HG02970 (cell line): Measurements from ENCODE around the gene MYOM1.
A peak's percentile ranks its signal among the peaks of the same experiment; 100 is the strongest.

ENCODE experiments used
- ATAC-seq: cut with Tn5 transposase; IDR thresholded peaks from one replicate; pipeline ENCODE4 v1.9.1; 2021; ENCODE audit warnings: mild to moderate bottlenecking, moderate library complexity, moderate number of reproducible peaks; ENCODE audit not compliant: unreplicated experiment, low FRiP score

MYOM1 gene

DNA sequence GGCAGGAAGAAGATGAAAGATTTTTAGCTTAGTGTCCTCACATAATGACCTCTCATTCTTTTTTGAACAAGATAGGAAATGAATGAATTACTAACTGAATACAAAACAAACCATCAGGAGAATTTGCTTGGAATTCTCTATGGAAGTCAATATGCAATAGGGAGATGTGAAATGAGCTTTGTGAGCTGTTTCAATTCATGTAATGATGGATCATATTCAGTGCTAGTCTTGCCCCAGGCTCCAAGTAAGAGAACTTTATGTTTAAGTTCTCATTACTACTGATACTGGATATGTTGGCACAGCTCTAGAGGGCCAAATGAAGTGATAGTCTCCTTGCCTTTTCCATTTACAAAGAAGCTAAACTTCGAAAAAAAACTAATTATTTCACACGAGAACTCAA, 29.2 kb downstream of the MYOM1 start:
- no peak for ATAC-seq

DNA sequence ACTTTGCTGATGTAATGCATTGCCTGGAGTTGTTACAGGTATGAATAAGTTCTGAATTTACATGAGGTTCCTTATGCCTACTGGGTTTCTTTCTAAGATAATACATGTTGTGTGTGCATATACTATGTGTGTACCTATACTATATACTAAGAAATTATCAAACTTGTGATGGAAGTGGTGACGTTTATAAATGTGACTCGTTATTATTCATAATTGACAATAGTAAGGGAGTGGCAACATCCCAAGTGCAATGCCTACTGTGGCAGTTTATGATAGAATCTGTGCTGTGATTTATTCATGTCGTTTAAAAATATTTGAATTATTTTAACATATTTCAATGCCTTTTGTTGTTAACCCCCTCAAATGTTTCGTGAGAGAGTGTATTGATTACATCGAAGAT, 29.9 kb downstream of the MYOM1 start:
- ATAC-seq, result no peak

DNA sequence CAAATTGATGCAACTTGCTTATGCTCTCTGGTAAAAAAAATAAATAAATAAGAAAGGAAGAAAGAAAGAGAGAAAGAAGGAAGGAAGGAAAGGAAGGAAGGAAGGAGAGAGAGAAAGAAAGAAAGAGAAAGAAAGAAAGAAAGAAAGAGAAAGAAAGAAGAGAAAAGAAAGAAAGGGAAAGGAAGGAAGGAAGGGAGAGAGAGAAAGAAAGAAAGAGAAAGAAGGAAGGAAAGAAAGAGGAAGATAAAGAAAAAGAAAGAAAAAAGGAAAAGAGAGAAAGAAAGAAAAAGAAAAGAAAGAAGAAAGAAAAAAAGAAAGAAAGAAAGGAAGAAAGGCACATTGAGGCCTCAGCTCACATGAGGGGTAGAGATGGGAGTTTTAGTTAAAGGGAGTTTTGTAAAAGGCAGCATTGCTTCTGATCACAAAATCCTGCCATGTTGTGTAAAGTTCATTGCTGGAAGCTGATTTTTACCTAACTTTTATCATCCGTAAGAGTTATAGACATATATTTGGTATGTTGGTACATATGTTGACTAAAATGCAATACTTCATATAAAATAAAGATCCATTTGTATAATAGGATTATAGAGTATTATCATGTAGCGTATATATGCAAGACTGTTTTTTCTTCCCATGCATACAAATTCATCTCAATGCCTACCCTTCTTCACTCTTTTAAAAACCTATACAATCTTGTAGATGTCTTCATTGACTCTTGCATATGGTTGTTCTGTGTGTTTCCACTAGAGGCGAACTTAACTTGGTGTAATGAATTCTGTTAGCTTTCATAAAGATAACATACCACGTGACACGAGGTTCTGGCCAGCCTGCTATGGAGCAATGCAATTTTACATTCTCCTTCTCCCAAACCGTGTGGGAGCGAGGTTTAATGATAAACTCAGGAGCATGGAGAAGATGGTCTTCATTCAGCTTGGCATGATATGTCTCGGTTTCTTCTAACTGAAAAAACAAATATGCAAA, 32.8 kb downstream of the MYOM1 start:
- ATAC-seq, result no peak

DNA sequence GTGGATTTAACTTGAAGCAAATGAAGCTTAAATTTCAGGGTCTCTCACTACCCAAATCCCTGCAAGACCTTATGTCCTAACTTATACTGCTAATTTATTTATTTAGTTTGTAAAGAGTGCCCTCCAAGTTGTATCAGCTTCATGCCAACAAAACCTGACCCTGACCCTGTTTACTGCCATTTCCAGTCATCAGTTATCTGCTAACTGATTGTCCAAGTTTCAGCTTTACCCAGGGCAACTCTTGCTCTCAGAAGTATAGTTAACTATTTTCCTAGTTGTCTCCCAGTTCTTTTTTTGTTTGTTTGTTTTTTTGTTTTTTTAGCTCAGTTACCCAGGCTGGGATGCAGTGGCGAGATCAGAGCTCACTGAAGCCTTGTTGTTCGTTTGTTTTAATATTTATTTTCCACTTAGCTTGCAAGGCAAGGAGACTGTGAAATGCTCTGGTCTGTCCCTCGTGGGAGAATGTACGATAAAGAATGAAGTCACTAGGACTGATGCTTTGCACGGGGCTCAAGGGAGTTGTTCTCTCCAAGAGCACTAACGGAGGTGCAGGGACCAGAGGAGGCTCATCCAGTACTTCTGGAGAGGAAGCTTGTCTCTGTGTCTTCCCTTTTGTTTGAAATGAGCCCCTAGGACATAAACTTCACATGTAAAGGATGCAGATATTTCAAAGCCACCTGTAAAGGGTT, 35.3 kb downstream of the MYOM1 start:
- no peak for ATAC-seq

DNA sequence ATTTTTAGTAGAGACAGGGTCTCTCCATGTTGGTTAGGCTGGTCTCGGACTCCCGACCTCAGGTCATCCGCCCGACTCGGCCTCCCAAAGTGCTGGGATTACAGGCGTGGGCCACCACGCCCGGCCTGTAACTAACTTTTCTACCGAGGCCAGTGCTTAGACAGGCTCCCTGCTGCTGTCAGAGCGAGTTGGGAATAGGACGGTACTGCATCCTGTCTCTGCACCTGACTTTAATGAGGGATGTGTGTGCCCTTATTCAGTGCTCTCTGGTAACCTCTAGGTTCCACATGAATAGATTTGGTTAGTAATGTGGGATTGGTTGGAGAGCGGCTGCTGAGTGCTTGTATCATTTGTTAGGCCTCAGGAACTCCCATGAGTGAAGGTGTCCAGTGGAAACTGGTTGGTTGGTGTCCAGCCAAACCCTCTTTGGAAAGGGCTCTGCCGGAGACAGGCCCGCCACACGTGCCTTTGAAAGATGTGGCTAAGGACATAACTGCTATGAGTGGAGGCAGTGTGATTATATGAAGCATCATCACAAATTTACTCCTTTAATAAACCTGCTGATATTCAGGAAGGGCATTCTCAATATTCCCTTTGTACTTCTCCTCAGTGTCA, 36.6 kb downstream of the MYOM1 start:
- no peak for ATAC-seq

DNA sequence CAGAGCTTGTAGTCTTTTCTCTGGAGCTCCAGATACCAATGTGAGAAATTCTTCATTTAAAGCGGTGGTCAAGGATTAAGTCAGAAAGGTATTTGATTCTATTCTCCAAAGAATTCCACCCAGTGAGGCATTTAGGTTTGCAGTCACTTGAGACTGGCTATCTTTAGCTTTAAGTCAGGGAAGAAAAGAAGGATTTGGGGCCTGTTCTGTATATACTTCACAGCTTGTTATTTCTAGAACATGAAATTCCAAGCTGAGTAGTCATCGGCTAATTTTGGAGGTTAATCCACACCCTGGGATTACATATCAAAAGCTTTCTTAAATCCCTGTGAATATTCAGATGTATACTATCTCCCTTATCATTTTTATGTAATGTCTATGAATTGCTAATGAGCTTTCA, 39.4 kb downstream of the MYOM1 start:
- no peak for ATAC-seq

DNA sequence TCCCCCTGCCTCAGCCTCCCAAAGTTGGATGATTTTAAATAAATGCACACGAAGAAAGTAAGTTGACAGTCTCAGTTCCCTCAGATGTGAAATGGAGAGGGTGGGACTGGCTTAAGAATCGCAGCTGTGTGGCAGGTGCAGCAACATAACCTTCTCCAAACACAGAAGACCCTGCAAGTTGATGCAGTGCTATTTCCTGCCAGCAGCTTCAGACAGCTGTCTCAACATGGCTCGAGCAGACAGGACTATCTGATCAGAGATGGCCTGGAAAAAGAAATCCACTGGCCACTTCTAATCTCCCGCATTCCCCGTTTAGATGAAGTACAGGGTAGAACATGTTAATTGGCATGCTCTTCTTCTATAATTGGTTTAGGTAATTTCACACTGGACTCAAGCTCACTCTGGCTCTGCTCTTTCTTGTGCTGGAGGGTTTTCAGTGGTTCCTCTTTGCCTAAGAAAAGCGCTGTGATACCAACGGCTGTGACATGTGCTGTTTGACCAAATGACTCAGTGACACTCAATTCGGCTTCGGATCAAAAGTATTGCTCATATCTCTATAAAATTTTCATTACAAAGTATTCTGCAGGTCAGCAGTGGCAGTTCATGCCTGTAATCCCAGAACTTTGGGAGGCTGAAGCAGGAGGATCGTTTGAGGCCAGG, 40.2 kb downstream of the MYOM1 start:
- peak; percentile 37 for ATAC-seq

DNA sequence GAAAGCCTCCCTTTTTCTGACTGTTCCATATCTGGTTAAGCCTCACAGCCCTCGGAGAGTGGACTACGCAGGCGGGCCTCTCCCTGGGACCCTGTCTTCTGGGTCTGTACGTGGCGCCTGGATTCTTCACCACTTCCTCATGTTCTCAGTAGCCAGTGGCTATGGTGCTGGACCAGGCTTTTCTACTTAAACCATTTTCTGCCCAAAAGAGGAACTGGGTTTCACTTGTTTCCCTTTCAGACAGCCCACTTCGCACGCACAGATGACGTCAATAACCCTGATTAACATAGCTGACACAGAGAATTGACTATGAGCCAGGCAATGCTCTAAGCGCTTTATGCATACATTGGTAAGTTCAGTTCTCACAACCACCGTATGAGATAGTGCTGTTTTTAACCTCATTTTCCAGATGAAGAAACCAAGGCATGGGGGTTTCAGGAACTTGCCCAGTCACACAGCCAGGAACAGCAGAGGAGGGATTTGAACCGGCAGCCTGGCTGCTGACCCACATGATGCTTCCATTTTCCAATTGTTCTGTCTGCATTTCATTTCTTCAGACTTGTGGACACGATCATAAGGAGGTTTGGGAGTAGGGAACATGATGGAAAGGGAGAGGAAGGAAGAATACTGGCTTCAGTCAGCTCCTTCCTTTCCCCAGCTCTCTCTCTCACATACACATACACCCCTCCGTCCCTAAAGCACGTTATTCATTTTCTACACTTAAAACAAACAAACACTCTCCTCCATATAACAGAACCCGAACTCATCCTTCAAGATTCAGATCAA, 41.7 kb downstream of the MYOM1 start:
- peak; percentile 82 for ATAC-seq

DNA sequence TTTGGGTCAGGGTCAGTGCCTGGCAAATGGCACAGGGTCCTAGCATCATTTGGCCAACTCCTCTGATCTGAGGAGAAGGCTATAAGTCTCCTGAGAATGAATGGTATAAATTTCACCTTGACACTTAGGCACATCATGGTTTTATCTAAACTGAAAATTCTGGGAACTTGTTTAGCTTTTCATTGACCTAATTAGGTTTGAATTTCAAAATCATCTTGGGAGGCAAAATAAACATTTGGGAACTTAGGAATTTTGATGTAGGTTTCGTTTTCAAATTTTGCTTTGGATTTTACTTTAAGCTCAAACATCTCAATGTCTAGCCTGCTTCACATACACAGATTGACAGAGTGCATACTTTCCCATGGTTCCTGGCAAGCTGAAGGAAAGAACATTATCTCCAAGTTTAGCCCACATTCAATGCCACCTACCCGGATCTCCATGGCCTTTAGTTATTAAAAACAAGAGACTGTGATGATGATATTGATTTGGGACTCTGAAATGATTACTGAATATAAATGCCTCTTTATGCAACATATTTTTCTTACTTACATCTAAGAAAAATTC, 44.5 kb downstream of the MYOM1 start:
- ATAC-seq, result no peak

DNA sequence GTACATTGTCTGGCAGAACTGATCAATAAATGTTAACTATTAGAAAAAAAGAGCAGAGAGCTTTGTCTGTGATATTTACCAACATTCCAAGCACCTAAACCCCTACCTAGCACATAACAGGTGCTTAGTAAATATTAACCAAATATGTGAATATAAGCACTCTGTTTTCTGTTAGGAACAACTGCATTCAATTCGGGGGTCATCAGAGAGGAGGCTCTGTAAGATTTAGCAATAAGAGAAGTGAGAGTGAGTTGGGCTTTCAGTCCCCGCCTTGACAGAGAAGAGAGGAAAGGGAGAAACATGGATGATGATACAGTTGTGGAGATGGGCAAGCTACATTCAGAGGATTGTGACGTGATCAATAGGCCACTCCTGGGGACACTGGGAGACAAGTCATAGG, 47.7 kb downstream of the MYOM1 start:
- ATAC-seq, result no peak

DNA sequence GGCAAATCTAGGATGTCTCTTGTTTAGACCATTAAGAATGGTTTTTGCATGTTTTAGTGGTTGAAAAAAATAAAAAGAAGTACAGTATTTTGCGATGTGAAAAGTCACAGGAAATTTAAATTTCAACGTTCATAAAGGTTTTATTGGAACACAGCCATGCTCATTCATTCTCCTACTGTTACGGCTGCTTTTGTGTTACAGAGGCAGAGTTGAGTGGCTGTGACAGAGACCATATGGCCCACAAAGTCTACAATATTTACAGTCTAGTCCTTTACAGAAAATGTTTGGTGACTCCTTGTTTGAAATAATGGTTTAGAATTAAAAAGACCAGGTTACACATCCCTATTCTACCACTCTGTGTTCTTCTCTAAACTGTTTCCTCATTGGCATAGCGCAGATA, 48.1 kb downstream of the MYOM1 start:
- no peak for ATAC-seq

DNA sequence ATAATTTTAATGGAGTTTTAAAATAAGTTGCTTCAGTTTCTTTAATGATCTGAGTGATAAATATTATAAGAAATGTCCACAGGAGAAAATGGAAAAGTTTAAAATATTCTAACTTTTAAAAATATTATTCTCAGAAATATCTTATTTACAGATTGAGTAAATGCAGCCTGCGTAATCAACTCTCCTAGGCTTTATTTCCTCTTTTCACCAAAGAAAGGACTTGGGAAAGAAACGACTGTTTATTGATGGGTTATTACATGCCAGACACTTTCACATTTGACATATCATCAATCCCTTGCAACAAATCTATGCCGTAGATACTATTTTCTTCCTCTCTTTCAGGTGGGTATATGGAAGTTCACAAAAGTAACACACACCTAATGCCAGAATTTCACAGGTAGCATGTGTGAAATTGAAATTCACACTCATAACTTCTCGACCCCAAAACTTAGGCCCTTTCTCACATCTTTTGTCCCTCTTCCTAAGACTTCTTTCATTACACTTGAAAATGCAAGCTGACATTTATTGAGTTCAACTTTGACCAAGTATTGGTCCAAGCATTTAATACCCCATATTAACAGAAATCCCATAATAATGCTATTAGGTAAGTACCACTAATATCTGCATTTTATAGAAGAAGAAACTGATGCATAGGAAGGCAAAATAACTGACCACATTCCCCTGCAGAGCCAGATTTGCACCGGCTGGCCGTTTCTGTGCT, 49.2 kb downstream of the MYOM1 start:
- ATAC-seq, result no peak

DNA sequence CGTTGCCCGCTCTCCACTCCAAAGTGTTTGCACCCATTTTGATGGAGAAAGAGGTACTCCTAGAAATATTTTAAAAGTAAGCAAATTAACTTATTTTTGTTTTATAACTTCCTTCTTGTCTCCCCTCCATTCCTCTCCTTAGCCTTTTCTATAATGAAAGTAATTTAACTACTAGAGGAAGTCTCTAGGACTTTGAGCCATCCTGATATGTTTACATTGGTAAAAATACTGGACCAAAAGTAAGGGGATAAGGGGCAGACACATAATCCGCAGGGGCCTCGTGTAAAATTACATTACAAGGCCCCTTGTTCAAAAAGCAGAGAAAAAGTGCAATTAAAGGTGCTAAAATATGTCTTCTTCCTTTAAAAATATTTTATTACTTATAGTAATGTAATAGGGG, 55.4 kb downstream of the MYOM1 start:
- no peak for ATAC-seq

DNA sequence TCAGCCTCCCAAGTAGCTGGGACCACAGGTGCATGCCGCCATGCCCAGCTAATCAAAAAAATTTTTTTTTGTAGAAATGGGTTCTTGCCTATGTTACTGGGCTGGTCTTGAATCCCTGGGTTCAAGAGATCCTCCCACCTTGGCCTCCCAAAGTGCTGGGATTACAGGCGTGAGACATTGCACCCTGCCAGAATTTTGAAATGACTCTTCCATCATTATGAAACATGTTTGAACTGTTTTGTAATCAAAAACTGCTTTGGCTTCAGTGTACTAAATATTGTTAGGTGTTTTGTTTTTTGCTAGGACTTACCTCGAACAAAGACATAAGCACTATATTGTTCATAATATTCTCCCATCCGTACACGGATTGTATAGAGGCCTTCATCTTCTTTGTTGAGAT, 55.8 kb downstream of the MYOM1 start:
- no peak for ATAC-seq

DNA sequence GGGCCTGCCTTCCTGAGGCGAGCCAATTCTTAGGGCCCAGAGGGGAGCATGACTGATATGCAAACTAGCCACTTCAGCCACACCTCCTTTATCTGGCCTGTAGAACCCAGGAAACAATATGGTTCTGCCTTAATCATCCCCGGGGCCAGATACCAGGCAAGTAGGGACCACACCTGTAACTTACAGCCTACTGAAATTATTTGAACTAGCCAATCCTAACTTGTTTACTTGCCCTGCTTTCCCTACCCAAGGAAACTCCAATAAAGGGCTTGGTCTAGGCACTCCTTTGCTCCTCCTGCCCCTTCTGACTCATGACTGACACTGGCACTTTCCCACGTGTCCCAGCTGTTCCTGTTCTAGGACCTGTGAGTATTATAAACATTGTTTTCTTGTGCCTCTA, 57.6 kb downstream of the MYOM1 start:
- ATAC-seq, result no peak

DNA sequence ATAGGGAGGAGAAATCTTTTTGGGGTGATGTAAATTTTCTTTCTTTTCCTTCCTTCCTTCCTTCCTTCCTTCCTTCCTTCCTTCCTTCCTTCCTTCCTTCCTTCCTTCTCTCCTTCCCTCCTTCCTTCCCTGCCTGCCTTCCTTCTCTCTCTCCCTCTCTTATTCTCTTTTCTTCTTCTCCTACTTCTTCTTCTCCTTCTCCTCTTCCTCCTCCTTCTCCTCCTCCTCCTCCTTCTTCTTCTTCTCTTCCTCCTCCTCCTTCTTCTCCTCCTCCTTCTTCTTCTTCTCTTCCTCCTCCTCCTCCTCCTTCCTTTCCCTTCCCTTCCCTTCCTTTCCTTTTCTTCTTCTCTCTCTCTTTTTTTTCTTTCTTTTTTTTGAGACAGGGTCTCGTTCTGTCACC, 59.9 kb downstream of the MYOM1 start:
- no peak for ATAC-seq

DNA sequence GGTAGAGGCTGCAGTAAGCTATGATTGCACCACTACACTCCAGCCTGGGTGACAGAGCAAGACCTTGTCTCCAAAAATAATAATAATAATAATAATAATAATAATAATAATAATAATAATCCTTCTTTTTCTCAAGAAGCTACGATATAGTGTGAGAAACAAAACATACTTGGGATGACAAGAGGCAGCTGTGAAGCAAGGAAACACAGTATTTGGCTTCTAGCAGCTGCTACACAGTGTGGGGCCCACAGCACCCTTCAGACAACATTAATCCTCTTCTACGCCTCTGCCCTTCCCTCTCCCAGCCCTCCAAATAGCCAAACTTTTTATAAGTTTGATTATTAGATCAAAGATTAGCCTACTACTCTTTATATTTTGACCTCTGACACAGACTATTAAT, 62.2 kb downstream of the MYOM1 start:
- ATAC-seq, result no peak

DNA sequence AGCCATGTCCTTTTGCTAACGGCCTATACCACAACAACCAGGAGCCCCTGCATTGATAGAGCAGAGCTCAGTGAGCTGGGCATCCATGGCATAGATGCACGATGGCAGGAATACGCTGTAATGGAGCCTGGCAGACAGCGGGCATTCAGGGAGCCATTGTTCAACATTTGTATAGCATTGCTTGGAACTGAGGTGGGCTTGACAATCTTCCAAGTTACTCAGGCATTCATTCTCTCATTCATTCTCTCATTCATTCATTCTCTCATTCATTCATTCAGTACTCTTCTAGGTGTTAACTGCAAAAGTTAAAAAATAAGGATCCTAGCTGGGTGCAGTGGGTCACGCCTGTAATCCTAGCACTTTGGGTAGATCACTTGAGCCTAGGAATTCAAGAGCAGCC, 62.7 kb downstream of the MYOM1 start:
- ATAC-seq, result no peak

DNA sequence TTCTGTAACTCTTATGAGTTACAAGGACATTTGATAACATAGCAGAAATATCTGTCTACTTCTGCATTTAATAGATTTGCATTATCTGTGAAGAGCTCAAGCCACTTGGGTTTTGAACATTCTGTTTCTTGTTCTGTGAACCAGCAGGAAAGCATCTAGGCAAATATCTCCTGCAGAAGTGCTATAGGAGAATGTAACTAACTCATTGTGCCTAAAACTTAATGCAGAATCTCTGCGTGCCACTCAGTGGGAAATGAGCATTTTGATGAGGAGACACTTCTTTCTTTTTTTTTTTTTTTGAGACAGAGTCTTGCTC, 63.5 kb downstream of the MYOM1 start:
- no peak for ATAC-seq
